Ishikawa (cell line): ENCODE measurements around the gene CTSV.
A peak's percentile ranks its signal among the peaks of the same experiment; 100 is the strongest.

Experiments
- CEBPB ChIP-seq: IDR thresholded peaks from 2 replicates; pipeline ENCODE4 v1.6.1; 2012
- CREB1 ChIP-seq: IDR thresholded peaks from 2 replicates; pipeline ENCODE4 v1.6.1; 2012; ENCODE audit warnings: low read depth
- EGR1 ChIP-seq: IDR thresholded peaks from 2 replicates; pipeline ENCODE4 v1.6.1; 2012
- EP300 ChIP-seq: IDR thresholded peaks from 2 replicates; pipeline ENCODE4 v1.6.1; 2012; ENCODE audit warnings: borderline replicate concordance
- NFIC ChIP-seq: IDR thresholded peaks from 2 replicates; pipeline ENCODE4 v1.6.1; 2012
- RAD21 ChIP-seq: IDR thresholded peaks from 2 replicates; pipeline ENCODE4 v1.6.1; 2012; ENCODE audit warnings: low read depth
- REST ChIP-seq: IDR thresholded peaks from 2 replicates; pipeline ENCODE4 v1.6.1; 2012; ENCODE audit warnings: low read depth, mild to moderate bottlenecking
- TCF12 ChIP-seq: IDR thresholded peaks from 2 replicates; pipeline ENCODE4 v1.6.1; 2012; ENCODE audit warnings: low read depth
- TEAD4 ChIP-seq: IDR thresholded peaks from 2 replicates; pipeline ENCODE4 v1.6.1; 2012
- YY1 ChIP-seq: IDR thresholded peaks from 2 replicates; pipeline ENCODE4 v1.6.1; 2012; ENCODE audit warnings: low read depth
- TF ChIP-seq, protein P1 (sequence below): IDR thresholded peaks from 2 replicates; pipeline ENCODE4 v1.6.1; 2012

- TF ChIP-seq YY1: no peak
- TF ChIP-seq RAD21: no peak
- peak; percentile 49; the same call in 1 of the 2 replicates for TF ChIP-seq CREB1
- no peak for TF ChIP-seq EP300
- TF ChIP-seq, protein P1, sequence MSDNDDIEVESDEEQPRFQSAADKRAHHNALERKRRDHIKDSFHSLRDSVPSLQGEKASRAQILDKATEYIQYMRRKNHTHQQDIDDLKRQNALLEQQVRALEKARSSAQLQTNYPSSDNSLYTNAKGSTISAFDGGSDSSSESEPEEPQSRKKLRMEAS: 0 out of 2 replicates have a peak, but pooled peaks have one; percentile 3
- TF ChIP-seq NFIC: 0 out of 2 replicates have a peak, but pooled peaks have one; percentile 8
- TF ChIP-seq TCF12: peak; percentile 27
- TF ChIP-seq TEAD4: no peak
- no peak for TF ChIP-seq REST
- no peak for TF ChIP-seq CEBPB
- TF ChIP-seq EGR1: no peak
Measured at GRCh38 chr9:97038611-97039513, at the start of gene CTSV.
